NT2/D1 (cell line): ENCODE measurements around the gene ROCK2.

Source experiments
- SUZ12 ChIP-seq: IDR thresholded peaks from 2 replicates; pipeline ENCODE4 v1.6.1; 2011; ENCODE audit not compliant: insufficient read length, insufficient read depth; ENCODE audit errors: extremely low read depth
- YY1 ChIP-seq: IDR thresholded peaks from 2 replicates; pipeline ENCODE4 v1.6.1; 2011; ENCODE audit not compliant: insufficient read length, insufficient read depth
- ZNF274 ChIP-seq: IDR thresholded peaks from 2 replicates; pipeline ENCODE4 v1.6.1; 2011; ENCODE audit warnings: mild to moderate bottlenecking, low read depth, low read length

DNA sequence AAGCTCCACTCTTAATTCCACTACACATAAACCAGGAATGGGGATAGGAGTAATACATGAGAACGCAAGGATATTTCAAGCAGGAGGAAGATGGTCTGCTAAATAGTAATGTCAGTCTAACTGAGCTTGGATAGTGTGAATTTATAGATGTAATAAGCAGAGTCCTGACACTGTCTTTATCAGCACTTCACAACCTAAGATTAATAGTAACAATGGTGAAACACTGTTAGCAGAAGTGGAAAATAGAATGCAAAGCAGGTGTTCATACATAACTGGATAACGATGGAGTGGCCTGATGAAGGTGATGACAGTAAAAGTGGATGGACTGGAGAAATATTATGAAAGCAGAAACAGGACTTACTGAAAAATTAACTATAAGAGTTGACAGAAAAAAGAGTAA, 80.4 kb downstream of the ROCK2 start:
- TF ChIP-seq SUZ12 (no peak), YY1 (no peak), ZNF274 (no peak)
